A673 (cell line): ENCODE results near the gene TSC2. TPM values are rescaled to one million over a fixed set of nuclear protein-coding genes. Genes with fewer than 3 reads are reported as not detected.

Experiments used
- BruUV-seq: library from RNA; stranded (reverse); fragments of 400-500 nt; replicated peaks from 2 replicates; lab custom pipeline; 2021; lab: Mats Ljungman, UMichigan
- CTCF ChIA-PET: fragments of 300-600 bp; sonication (Branson Sonifier 250); formaldehyde crosslinking; loops from one replicate; lab custom pipeline; 2022; ENCODE audit warnings: antibody characterized with exemption; lab: Charles Lee
- POLR2A ChIA-PET: fragments of 300-600 bp; sonication (Branson Sonifier 250); formaldehyde crosslinking; loops from one replicate; lab custom pipeline; 2022; ENCODE audit warnings: antibody characterized with exemption; ENCODE audit not compliant: low non-redundant PET; lab: Charles Lee
- DNase-seq: peaks from one replicate; pipeline ENCODE4 v3.0.0-alpha.2; 2015; ENCODE audit warnings: low spot score
- H3K27ac ChIP-seq: fragments of 200-600 bp; sonication (generic); 2 replicates; pipeline ENCODE4 v1.5.1; 2016; ENCODE audit warnings: mixed run types, low read depth, mild to moderate bottlenecking, mixed read lengths, antibody characterized with exemption, low read length; ENCODE audit not compliant: poor library complexity, severe bottlenecking
- H3K27me3 ChIP-seq: fragments of 200-600 bp; sonication (generic); replicated peaks from 2 replicates; pipeline ENCODE4 v1.6.1; 2017; ENCODE audit warnings: mixed run types, low read depth, mild to moderate bottlenecking, mixed read lengths, antibody characterized with exemption, low read length; ENCODE audit not compliant: insufficient read depth, poor library complexity
- H3K36me3 ChIP-seq: fragments of 200-600 bp; sonication (generic); 2 replicates; pipeline ENCODE4 v1.6.1; 2016; ENCODE audit warnings: mixed run types, mild to moderate bottlenecking, mixed read lengths, antibody characterized with exemption, low read length; ENCODE audit not compliant: insufficient read depth, poor library complexity, severe bottlenecking
- H3K4me1 ChIP-seq: fragments of 200-600 bp; sonication (generic); 2 replicates; pipeline ENCODE4 v1.6.1; 2017; ENCODE audit warnings: mixed run types, mild to moderate bottlenecking, mixed read lengths, antibody characterized with exemption, low read length; ENCODE audit not compliant: insufficient read depth, poor library complexity, severe bottlenecking
- H3K4me3 ChIP-seq: fragments of 200-600 bp; sonication (generic); 2 replicates; pipeline ENCODE4 v1.5.1; 2016; ENCODE audit warnings: low read depth, mixed run types, mild to moderate bottlenecking, mixed read lengths, low read length; ENCODE audit not compliant: poor library complexity, severe bottlenecking
- H3K9me3 ChIP-seq: fragments of 200-600 bp; sonication (generic); 2 replicates; pipeline ENCODE4 v1.6.1; 2016; ENCODE audit warnings: mixed run types, low read depth, mild to moderate bottlenecking, mixed read lengths, antibody characterized with exemption, low read length; ENCODE audit not compliant: poor library complexity, severe bottlenecking
- EZH2 ChIP-seq: fragments of 200-600 bp; sonication (generic); IDR thresholded peaks from 2 replicates; pipeline ENCODE4 v1.6.1; 2017; ENCODE audit warnings: borderline replicate concordance, low read depth, mild to moderate bottlenecking, mixed read lengths, antibody characterized with exemption, low read length; ENCODE audit not compliant: poor library complexity, severe bottlenecking
- intact Hi-C: fragments of 100-400 bp; cut with micrococcal nuclease; formaldehyde crosslinking; loops from one replicate; pipeline ENCODE4 v1.10.0; 2022; ENCODE audit not compliant: unreplicated experiment
- total RNA-seq: library from RNA; stranded (reverse); gene quantifications from 2 replicates; pipeline ENCODE4 v1.2.3, GENCODE V29; 2021
- TF ChIP-seq, protein P1 (sequence below): fragments of 300-800, 200-600 bp; sonication (generic); conservative IDR thresholded peaks from 2 replicates; pipeline ENCODE4 v1.5.1; 2017; ENCODE audit warnings: low read depth, mild to moderate bottlenecking, antibody characterized with exemption, low read length, moderate library complexity, mixed read lengths

TSC2 gene
- total RNA-seq, 1 experiment from 2014 or later: 125 TPM

DNA sequence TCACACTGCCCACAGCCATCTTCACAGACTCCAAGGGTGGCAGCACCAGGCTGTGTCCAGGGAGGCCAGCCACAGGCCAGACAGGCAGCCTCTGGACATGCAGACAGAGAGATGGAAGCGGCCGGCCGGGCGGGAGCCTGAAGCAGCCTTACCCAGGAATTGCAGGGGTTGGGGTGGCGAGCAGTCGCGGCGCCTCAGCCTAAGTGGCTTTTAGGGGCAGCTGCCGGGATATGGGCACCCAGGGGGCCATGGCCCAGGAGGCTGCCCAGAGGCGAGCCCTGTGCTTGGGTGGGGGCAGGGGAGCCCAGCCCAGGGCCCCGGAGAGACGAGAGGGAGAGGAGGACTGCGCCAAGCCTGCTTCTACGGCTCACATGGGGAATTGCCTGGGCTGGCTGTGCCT is 22.5 kb upstream of the TSC2 start:
- CTCF ChIA-PET: no interaction called here
- POLR2A ChIA-PET: interaction anchor here (0.6 kb wide), 1 partner anchor 1425 kb away, joined by 4 read pairs; no protein-coding TSS in a partner anchor
- DNase-seq: no peak
- no TSS peak for BruUV-seq
- TF ChIP-seq, protein P1, sequence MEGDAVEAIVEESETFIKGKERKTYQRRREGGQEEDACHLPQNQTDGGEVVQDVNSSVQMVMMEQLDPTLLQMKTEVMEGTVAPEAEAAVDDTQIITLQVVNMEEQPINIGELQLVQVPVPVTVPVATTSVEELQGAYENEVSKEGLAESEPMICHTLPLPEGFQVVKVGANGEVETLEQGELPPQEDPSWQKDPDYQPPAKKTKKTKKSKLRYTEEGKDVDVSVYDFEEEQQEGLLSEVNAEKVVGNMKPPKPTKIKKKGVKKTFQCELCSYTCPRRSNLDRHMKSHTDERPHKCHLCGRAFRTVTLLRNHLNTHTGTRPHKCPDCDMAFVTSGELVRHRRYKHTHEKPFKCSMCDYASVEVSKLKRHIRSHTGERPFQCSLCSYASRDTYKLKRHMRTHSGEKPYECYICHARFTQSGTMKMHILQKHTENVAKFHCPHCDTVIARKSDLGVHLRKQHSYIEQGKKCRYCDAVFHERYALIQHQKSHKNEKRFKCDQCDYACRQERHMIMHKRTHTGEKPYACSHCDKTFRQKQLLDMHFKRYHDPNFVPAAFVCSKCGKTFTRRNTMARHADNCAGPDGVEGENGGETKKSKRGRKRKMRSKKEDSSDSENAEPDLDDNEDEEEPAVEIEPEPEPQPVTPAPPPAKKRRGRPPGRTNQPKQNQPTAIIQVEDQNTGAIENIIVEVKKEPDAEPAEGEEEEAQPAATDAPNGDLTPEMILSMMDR: no peak
- TF ChIP-seq EZH2: no peak
- Histone ChIP-seq H3K27ac (no peak overlapping the region), H3K27me3 (no peaks in the 10 kb centered on the region), H3K4me3 (no peak overlapping the region), H3K36me3 (no peaks in the 10 kb centered on the region), H3K4me1 (peaks cover 21% of the 10 kb centered on the region), H3K9me3 (no peaks in the 10 kb centered on the region)
- intact Hi-C loops: no loop called here

DNA sequence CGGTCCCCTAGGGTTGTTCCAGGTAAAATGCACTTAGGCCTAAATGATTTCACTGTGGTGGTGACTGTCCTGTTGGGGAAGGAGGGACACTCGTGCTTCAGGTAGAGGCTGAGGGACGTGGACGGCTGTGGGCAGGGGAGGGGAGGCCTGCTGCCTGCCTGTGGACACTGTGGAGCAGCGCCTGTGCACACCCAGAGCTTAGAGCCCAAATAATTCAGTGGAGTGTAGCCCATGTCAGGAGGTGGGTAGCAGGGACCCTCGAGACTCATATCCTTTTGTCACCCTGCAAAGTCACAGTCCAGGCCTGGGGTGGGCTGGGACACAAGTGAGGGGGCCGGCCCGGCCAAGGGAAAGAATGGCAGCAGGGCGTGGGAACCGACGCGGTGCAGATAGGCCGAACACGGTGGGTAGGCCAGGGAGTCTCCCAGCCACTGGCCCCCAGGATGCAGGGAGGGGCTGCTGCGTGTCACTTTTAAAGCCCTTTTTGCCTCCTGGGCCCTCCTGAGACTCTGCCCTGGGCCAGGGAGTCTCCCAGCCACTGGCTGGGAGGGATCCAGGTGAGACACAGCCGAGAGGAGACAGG is 21.8 kb upstream of the TSC2 start:
- H3K9me3 ChIP-seq: no peaks in the 10 kb centered on the region
- H3K4me1 ChIP-seq: peaks cover 25% of the 10 kb centered on the region
- CTCF ChIA-PET: interaction anchor here (0.5 kb wide), 1 partner anchor 127 kb away, joined by 3 read pairs; no protein-coding TSS in a partner anchor
- POLR2A ChIA-PET: interaction anchor here (0.6 kb wide), 1 partner anchor 1425 kb away, joined by 4 read pairs; no protein-coding TSS in a partner anchor
- intact Hi-C loops: no loop called here
- H3K27ac ChIP-seq: no peak overlapping the region
- TF ChIP-seq, protein P1: no peak
- TF ChIP-seq EZH2: no peak
- H3K4me3 ChIP-seq: no peak overlapping the region
- H3K36me3 ChIP-seq: no peaks in the 10 kb centered on the region
- no TSS peak for BruUV-seq
- DNase-seq: no peak
- H3K27me3 ChIP-seq: no peaks in the 10 kb centered on the region

DNA sequence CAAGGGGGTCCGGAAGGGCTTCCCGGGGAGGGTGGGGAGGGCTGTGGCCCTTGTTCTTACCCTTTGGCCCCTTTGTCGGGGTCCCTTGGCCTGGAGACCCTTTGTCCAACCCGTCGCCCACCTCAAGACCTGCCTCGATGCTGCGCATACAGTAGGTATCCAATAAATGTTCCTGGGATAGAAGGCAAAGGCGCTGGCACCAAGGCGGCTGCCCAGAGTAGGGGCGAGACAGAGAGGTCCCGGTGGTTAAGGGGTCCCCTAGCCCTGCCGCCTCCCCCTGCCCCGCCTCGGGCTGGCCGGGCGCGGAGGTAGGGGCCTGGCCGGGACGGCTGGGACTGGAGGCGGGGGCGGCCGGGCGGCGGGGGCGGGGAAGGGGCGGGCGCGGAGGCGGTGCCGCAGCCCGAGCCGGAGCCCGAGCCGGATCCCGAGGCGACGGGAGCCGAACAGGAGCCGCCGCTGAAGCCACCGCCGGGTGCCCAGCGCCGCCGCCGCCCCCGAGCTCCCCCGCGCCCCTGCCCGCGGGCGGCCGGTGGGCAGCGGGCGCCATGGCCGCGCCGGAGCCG is 21.2 kb upstream of the TSC2 start, which contains the start of gene NHERF2:
Gene NHERF2, plus strand, starts transcription at position 442 of the 563 bp plus-strand sequence. Its CDS starts 104 bp downstream, at position 546.
- H3K27ac ChIP-seq: no peak within 1 kb of the TSS
- POLR2A ChIA-PET: no interaction called here
- CTCF ChIA-PET: interaction anchor here (0.5 to 1.2 kb wide), 2 partner anchors 114 to 169 kb away, joined by 3 read pairs; no protein-coding TSS in a partner anchor
- no peak for TF ChIP-seq EZH2
- TF ChIP-seq, protein P1: no peak
- H3K4me3 ChIP-seq: peak within 1 kb of the TSS; percentile 57
- H3K4me1 ChIP-seq: peaks cover 27% of the 10 kb centered on the region
- H3K27me3 ChIP-seq: no peaks in the 10 kb centered on the region
- intact Hi-C loops: no loop called here
- peak; percentile 55 for DNase-seq
- no TSS peak for BruUV-seq
- H3K9me3 ChIP-seq: no peaks in the 10 kb centered on the region
- H3K36me3 ChIP-seq: no peaks in the 10 kb centered on the region
